Lower lobe of right lung (tissue), 2 donors: ENCODE results near the gene MGME1. TPM values are rescaled to one million over a fixed set of nuclear protein-coding genes. Genes with fewer than 3 reads are reported as not detected.

Experiments used
- ATAC-seq, 2 donors: fragments of 200-7000 bp; cut with Tn5 transposase; one replicate each; pipeline ENCODE4 v1.9.1; 2020 to 2022; ENCODE audit warnings: mild to moderate bottlenecking in 2 of 2, moderate library complexity in 2 of 2
- DNase-seq: peaks from one replicate; pipeline ENCODE4 v3.0.0-alpha.2; 2020
- H3K27ac ChIP-seq: fragments of 200-600 bp; one replicate; pipeline ENCODE4 v1.8.0; 2022
- H3K27me3 ChIP-seq: fragments of 200-600 bp; one replicate; pipeline ENCODE4 v1.8.0; 2022; ENCODE audit warnings: low read depth
- H3K36me3 ChIP-seq: fragments of 200-600 bp; one replicate; pipeline ENCODE4 v1.8.0; 2022; ENCODE audit warnings: mild to moderate bottlenecking
- H3K4me1 ChIP-seq: fragments of 200-600 bp; one replicate; pipeline ENCODE4 v1.8.0; 2022
- H3K4me3 ChIP-seq: fragments of 200-600 bp; one replicate; pipeline ENCODE4 v1.8.0; 2022; ENCODE audit warnings: mild to moderate bottlenecking
- H3K9me3 ChIP-seq: fragments of 200-600 bp; one replicate; pipeline ENCODE4 v1.8.0; 2022
- CTCF ChIP-seq: fragments of 200-600 bp; IDR thresholded peaks from one replicate; pipeline ENCODE4 v1.8.0; 2022; ENCODE audit warnings: antibody characterized with exemption, mild to moderate bottlenecking
- intact Hi-C: fragments of 100-400 bp; cut with DNase I; formaldehyde crosslinking; loops from one replicate; pipeline ENCODE4 v1.11.0; 2022
- total RNA-seq: library from RNA; stranded (reverse); fragmentation: NEBNext Ultra II Directional; extraction: Animal tissue kit (Norgen Biotek cat#: 25700); gene quantifications from one replicate; pipeline ENCODE4 v1.2.1, GENCODE V29; 2021
- donor health status: DM: no; HTN: yes; CAD: no; lungs with severe emphysema.

MGME1 gene
- total RNA-seq, 1 donor from 2014 or later: 11.3 TPM

- peaks cover 2% of the 10 kb centered on the region for H3K36me3 ChIP-seq
- intact Hi-C loops: no loop called here
- ATAC-seq: no peak
- TF ChIP-seq CTCF: no peak
- no peaks in the 10 kb centered on the region for H3K9me3 ChIP-seq
- H3K4me3 ChIP-seq: no peak overlapping the region
- peaks cover 95% of the 10 kb centered on the region for H3K4me1 ChIP-seq
- no peak for DNase-seq
- H3K27me3 ChIP-seq: no peaks in the 10 kb centered on the region
- H3K27ac ChIP-seq: peak overlapping the region; percentile 42
Measured at GRCh38 chr20:17961587-17961940, 7.3 kb upstream of the MGME1 start.

DNA sequence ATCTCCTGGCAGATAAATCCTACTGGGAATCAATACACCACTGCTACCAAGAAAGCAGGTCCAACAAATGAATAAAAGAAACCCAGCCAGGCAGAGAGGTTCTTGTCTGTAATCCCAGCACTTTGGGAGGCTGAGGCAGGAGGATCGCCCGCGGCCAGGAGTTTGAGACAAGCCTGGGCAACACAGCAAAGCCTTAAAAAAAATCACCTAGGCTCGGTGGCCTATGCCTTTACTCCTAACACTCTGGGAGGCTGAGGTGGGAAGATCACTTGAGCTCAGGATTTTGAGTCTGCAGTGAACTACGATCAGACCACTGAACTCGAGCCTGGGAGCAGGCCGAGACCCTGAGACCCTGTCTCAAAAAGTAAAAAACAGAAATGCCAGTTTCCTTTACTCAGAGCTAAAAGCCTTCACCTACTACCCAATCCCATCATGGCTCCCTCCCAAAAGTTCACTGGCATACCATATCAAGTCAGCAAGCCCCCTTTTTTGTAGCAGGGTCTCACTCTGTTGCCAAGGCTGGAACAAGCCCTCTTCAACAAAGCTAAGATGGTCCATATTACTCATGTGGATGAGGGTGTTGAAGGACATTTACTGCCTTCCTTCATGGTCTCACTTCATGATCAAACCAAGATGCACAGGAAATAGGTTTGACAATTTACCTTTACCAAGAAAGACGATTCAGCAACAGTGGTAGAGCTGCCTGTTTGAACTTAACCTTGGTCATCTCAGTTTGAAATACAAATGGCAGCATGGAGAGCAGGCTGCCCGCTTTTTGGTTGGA is 5.5 kb upstream of the MGME1 start:
- intact Hi-C loops: no loop called here
- Histone ChIP-seq H3K27me3 (no peaks in the 10 kb centered on the region), H3K36me3 (no peaks in the 10 kb centered on the region), H3K27ac (peak overlapping the region; percentile 2), H3K4me1 (peaks cover 88% of the 10 kb centered on the region), H3K4me3 (no peak overlapping the region), H3K9me3 (no peaks in the 10 kb centered on the region)
- ATAC-seq: no peak
- TF ChIP-seq CTCF: no peak
- DNase-seq: no peak

GRCh38 chr20:17964073-17964472 is 4.7 kb upstream of the MGME1 start:
- intact Hi-C loops: no loop called here
- no peaks in the 10 kb centered on the region for H3K9me3 ChIP-seq
- no peaks in the 10 kb centered on the region for H3K36me3 ChIP-seq
- no peak overlapping the region for H3K4me3 ChIP-seq
- ATAC-seq (no peak), DNase-seq (no peak)
- no peaks in the 10 kb centered on the region for H3K27me3 ChIP-seq
- no peak for TF ChIP-seq CTCF
- H3K4me1 ChIP-seq: peaks cover 81% of the 10 kb centered on the region
- no peak overlapping the region for H3K27ac ChIP-seq

DNA sequence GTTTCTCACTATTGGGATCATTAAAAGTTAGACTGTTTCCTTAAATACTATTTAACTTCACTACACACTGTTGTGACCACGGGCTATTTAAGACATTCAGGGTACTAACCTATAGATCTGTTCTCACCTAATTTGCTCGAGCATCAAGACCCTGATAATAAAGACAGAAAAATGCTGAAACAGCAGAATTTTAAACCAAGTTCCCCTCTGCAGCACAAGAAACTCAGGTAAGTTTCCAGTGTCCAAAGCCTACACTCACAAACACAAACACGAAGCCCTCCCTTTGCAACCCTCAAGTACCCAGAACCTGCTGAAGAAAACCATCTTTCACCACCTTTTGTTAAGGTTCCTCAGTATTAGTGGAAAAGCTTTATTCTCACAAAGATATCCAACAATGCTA is 4.2 kb upstream of the MGME1 start:
- H3K9me3 ChIP-seq: no peaks in the 10 kb centered on the region
- H3K27ac ChIP-seq: peak overlapping the region; percentile 97
- ATAC-seq: no peak
- H3K4me3 ChIP-seq: peak overlapping the region; percentile 89
- H3K27me3 ChIP-seq: no peaks in the 10 kb centered on the region
- TF ChIP-seq CTCF: no peak
- intact Hi-C loops: no loop called here
- H3K36me3 ChIP-seq: no peaks in the 10 kb centered on the region
- DNase-seq: no peak
- H3K4me1 ChIP-seq: peaks cover 75% of the 10 kb centered on the region

DNA sequence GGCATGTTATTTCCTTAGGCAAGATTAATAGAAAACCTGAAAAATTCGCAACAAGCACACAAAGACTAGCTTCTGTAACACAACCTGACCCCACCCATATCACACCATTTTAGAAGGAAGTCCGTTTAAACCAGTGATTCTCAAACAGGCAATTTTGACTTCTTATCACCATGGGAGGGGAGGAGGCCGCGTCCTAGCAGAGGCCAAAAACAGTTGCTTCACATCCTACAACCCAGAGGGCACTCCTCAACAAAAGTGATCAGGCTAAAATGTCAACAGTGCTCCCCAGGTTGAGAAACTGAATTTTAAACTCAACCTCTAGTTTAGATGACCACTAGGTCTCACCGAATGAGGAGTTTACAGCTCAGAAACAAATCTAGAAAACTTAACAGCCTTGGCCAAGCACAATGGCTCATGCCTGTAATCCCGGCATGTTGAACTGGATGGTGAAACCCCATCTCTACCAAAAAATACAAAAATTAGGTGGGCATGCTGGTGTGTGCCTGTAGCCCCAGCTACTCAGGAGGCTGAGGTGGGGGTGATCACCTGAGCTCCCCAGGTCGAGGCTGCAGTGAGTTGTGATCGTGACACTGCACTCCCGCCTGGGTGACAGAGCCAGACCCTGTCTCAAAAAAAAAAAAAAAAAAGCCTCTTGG is 3.6 kb upstream of the MGME1 start:
- no peak for ATAC-seq
- no peaks in the 10 kb centered on the region for H3K27me3 ChIP-seq
- peaks cover 73% of the 10 kb centered on the region for H3K4me1 ChIP-seq
- no peaks in the 10 kb centered on the region for H3K36me3 ChIP-seq
- TF ChIP-seq CTCF: no peak
- intact Hi-C loops: no loop called here
- H3K4me3 ChIP-seq: peak overlapping the region; percentile 89
- no peak for DNase-seq
- no peaks in the 10 kb centered on the region for H3K9me3 ChIP-seq
- peak overlapping the region; percentile 97 for H3K27ac ChIP-seq
